Activated T-helper 1 cell treated with anti-CD3 and anti-CD28 coated beads, Interleukin-2, amount 50 U/mL, for 16 hours (primary cell): ENCODE data around the gene PRMT7.

ENCODE experiments used
- DNase-seq, 2 donors: peaks; one replicate each; pipeline ENCODE4 v3.0.0-alpha.2; 2020; ENCODE audit warnings: low read depth in 1 of 2, low spot score in 1 of 2

The PRMT7 gene

DNA sequence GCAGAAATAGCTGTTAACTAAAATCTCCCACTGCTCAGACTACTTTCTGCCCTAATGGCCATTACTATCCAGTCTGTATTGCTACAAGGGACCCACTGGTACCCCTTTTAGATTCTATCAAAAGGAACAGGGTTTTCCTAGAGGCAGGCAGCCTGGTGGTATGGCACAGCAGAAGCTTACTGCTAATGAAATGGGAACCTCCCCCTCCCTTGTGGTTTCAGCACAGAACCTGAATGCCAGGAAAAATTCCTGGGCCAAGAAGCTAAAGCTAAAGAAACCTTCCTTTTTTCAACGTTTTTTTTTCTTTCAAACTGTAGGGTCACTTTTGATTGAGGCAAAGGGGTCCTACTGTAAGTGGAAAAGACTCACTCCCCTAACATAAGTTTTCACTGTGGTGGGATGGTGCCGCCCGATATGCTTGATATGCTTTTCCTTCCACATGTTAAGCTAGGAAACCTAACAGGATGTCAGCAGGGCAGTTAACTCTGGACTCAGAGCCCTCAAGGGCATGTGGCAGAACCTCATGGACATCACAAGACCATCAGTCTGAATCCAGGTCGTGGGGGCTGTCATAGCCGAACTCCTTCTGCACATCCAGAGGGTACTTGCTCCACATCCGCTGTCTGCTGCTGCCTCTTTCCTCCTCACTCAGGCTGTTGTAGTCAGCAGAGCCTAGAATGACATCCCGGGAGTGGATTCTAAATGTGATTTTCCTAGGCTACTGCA, 9.9 kb upstream of the PRMT7 start:
- DNase-seq = no peak

DNA sequence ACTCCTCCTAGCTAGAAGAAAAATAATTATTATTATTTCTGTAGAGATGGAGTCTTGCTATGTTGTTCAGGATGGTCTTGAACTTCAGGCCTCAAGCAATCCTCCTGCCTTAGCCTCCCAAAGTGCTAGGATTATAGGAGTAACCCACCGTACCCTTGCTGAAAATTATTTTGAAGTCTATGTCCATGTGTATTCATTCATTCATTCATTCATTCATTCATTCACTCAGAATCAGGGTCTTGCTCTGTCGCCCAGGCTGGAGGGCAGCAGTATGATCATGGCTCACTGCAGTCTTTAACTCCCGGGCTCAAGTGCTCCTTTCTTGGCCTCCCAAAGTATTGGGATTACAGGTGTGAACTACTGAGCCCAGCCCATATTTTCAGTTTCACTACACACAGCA, 4.2 kb upstream of the PRMT7 start:
- DNase-seq = no peak

DNA sequence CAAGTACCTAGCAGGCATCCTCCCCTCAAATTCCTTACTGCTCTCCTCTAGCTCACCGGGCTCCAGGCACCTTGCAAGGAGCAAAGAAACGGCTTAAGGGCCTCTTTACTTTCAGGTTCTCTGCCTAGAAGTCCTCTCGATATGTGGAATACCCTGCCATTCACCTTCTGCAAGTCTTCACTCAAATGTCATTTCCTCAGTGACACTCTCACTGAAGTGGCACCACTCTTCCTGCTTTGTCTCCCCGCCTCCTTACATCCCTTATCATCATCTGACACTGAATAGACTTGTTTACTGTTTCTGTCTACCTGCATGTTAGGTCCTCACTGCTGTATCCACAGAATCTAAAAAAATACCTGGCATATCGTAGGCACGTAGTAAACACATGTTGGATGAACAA, 1.0 kb upstream of the PRMT7 start:
- DNase-seq = no peak

DNA sequence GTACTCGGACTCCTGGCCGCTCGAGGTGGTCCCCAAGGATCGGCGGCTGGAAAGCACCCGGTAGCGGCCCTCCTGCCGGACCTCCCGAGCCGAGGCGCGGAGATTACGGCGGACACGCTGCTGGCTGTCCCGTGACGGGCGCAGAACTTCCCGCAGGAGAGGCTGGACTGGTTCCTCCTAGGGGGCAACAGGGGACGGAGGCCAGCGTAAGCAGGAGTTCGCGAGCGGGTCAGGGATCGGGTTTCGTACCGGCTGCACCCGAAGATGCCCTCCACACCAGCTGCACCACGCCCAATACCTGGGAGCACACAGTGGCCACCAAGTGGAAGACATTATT, 414 bp upstream of the PRMT7 start:
- DNase-seq = no peak

DNA sequence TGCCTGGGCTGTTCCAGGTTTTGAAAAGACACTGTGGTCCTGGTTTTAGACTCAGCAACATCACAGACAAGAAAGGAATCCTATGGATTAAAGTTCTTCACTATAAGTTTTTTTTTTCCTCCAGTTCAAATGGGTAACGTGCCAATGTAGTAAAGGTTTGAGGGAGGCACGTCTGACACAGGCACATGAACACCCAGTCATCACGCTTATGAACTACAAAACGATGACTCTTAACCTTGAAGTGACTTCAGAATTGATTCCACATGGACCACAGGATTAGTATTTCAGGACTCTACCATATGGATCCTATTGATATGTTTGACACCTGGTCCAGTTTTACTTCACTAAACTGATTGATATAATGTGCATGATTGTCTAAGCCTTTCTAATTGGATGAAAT, 2.3 kb downstream of the PRMT7 start:
- no peak for DNase-seq

DNA sequence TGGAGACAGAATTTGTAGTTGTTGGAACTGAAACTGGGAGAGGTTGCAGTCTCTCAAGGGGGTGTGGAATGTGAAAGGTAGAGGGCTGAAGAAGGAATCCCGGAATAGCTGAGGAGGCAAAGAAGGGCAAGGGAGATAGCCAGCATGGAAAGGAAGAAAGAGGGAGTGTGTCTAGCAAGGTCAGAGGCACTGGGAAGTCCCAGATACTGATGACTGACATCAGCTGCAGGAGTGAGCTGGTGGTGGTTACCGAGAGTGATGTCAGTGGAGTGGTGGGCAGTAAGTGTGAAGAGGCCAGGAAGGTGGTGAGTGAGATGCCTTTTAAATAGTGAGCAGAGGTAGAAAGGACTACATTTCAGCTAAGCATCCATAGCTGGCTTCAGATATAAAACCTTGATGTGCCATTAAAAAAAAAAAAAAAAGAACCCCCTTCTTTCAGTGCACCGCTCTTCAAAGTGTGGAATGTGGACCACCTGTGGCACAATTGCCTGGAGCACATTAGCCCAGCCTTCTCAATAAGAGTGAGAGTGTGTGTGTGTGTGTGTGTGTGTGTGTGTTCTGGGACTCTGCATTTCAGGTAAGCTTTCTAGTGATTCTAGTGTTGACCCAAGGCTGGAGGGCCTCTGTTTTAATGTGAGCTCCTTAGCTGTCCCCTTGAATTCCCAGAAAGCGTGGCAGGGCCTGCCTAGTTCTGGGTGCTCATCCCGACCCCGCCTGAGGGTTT, 8.5 kb downstream of the PRMT7 start:
- peak in 1 of 2 donors; percentile 11 for DNase-seq

DNA sequence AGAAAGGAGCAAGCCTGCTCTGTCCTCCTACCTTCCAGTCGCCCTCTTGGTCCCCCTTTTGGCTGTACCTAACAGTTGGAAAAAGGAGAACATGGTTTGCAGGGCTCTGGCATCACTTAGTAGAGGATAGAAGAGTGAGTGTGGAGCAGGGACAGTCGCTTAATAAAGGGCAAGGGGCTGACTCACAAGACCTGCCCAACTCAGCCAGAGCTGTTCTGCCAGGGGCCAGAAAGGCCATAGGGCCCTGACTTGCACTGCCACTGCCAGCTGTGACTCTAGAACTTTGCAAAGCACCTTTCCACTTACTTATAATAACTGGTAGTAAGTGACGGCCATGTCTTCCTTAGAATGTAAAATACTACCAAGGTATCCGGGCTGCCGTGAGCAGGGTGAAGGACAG, 13.5 kb downstream of the PRMT7 start:
- DNase-seq = no peak

DNA sequence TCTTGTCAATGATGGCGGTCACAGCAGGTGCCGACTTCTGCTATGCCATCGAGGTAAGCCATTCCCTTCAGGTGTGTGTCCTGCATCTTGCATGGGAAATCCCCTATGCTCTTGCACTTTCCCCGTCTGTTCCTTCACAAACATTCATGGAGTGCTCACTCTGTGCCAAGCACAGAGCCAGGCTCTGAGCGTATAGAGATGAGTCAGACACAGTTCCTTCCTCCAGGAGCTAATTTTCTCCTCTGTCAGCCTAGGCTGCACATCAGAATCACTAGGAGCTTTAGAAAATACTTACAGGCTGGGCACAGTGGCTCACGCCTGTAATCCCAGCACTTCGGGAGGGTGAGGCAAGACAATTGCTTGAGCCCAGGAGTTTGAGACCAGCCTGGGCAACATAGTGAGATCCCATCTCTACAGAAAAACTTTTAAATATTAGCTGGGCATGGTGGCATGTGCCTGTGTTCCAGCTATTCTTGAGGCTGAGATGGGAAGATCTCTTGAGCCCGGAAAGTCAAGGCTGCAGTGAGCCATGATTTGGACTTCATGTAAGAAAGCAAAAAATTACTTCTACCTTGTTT, 14.1 kb downstream of the PRMT7 start:
- no peak for DNase-seq

DNA sequence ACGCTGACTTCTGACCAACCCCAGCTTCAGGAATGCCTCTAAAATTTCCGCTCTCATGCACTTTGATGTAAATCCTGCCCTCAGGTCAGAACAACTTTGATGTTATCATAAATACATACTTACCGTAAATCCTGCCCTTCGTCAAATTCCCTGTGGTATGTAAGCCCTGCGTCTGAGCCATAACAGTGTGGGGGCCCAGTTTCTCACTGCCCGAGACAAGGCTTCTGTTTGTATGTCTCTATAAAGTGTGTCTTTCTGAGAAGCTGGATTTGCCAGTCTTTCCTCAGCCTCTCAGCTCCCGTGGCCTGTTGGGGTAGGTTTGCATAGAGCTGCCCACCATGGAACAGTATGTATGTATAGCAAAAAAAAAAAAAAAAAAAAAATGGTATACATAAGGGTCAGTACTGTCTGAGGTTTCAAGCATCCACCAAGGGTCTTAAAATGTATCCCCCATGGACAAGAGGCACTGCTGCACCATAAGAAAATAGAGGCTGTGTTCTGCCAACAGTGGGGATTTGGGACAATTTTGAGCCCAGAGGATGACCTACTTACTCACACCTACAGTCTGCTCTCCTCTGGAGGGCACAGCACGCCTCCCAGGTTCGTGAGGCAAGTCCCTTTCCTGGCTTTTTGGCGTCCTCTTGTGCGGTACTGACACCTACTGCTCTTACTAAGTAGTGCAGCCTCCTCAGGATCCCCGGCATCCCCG, 17.5 kb downstream of the PRMT7 start:
- DNase-seq = peak; percentile 58 to 62

DNA sequence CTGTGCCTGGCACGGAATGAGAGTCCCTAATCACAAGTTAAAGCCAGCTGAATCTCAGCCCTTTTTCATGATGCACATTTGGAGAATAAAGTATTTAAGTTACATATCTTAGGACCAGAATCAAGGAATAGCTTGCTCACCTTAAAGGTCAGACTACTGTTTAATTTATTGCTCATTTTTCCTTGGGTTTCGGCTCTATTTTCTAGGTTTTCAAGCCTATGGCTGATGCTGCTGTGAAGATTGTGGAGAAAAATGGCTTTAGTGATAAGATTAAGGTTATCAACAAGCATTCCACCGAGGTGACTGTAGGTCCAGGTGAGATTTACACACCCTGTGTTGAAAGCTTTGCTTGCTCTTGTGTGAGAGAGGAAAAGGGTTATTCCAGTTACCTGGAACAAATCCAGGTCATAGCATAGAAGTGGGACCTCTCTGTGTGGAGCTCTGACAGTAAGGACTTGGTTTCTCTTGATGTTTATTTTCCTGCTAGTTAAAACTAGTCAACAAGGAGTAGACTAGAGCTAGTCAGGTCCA, 18.1 kb downstream of the PRMT7 start:
- no peak for DNase-seq

DNA sequence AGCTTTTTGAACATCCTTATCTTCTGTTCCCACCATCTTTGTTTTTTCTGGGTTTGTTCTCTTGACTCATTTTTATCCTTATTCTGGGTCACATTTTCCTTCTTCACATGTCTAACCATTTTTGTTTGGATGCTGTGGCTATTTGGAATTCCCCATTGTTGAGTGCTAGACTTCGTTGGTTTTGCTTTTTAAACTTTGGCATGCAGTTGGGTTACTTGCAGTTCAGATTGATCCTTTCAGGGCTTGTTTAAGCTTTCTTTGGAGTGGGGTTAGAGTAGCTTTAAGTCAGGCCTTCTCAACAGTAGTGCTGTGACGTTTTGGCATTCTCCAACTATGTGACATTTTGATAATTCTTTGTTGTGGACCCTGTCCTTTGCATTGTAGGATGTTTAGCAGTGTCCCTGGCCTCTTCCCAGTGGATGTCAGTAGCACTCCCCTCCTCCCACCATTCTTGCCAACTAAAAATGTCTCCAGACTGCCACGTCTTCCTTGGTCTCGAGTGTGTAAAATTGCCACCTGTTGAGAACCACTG, 21.1 kb downstream of the PRMT7 start:
- DNase-seq = no peak

DNA sequence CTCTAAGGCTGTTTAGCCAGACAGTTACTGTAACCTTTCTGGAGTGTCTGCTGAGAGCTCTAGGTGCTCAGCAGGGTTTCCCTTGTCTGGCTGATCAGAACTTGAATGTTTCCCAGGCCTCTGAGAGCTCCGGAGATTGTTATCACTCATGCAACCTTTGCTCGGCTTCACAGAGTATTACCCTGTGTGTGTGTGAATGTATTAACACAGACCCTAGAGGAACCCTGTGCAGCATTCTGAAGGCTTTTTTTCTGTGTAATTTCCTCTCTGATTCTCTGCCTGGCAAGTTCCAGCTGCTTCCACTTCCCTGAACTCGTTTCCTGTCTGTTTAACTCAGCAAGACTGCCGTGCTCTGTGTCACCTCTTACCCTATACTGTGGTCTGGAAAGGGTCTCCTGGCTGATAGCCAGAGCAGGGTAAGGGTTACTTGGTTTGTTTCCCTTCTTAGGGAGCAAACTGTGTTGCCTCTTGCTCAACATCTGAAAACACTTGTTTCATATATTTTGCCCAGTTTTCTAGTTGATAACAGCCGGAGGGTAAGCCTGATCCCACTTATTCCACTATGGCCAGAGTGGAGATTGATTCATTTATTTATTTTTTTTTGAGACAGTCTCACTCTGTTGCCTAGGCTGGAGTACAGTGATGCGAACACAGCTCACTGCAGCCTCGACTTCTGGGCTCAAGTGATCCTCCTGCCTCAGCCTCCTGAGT, 21.7 kb downstream of the PRMT7 start:
- DNase-seq = no peak

DNA sequence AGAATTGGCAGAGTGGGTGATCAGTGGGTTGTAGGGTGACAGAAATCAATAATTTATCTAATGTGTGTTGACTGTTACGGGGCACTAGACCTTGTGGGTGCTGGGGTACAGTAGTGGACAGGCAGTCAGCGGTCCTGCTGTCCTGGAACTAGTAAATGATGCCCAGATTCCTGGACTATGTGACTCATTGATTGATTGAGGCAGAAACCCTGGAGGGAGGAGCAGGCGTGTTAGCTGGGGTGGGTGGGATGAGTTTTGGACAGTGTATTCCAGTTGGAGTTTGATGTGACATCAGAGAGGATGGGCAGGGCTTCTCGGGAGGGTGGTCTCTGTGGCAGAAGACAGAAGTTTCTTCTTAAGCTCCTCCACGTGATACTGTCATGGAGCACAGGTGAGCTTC, 24.4 kb downstream of the PRMT7 start:
- DNase-seq = no peak

DNA sequence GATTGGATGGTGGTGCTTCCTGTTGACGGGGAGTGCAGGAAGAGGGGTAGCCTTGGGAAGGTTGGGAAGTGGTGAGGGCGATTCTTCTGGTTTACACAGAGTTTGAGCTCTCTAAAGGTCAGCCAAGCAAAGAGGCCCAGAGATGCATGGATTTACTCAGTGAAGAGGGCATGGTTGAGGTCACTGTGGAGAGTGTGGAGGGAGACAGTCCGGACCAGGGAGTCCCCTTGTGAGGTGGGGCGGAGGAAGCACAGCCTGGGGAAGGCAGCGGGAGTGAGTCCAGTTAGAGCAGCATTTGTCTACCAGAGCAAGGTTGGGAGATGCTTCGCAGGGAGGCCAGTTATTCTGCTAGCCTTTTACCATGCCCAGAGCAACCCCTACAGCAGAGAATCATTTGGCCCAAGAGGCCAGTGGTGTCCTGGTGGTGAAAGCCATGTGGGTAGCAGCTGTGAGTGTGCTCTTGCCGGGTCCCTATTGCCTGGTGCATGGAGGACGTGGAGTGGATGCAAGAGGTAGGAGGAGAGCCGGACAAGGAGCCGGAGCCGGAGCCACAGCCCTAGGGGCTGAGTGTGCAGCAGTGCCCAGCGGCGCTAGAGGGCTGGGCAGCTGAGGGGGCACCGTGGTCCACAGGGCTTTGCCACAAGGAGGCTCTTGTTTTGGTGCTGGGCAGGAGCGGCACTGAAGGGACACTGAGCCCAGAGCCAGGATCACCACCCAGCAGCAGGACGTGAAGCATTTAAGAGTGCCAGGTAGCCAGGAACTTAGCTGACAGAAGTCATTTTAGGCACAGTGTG, 27.7 kb downstream of the PRMT7 start:
- DNase-seq = no peak

DNA sequence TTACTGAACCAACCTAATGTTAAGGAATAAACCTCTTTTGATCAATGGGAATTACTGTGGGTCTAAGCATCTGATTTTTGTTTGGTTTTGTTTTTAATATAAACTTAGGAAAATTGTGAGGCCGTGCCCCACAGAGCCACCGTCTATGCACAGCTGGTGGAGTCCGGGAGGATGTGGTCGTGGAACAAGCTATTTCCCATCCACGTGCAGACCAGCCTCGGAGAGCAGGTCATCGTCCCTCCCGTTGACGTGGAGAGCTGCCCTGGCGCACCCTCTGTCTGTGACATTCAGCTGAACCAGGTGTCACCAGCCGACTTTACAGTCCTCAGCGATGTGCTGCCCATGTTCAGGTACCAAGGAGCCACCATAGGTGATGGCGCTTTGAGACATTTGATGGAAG, 28.4 kb downstream of the PRMT7 start:
- DNase-seq = no peak

DNA sequence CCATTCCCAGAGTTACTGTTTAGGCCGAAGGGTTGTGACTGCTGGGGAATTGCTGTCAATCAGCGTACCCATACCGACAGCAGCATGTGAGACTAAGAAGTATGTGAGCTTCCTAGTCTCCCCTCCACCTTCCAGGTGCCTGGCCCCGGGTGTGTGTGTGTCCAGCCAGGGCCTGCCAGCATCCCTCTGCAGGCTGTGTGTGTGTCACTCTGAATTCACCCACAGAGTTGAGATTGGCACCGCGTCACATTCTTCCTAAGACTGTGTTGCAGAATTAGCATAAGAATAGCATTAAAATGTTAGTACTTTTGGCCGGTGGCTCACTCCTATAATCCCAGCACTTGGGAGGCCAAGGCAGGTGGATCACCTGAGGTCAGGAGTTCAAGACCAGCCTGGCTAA, 31.8 kb downstream of the PRMT7 start:
- no peak for DNase-seq

DNA sequence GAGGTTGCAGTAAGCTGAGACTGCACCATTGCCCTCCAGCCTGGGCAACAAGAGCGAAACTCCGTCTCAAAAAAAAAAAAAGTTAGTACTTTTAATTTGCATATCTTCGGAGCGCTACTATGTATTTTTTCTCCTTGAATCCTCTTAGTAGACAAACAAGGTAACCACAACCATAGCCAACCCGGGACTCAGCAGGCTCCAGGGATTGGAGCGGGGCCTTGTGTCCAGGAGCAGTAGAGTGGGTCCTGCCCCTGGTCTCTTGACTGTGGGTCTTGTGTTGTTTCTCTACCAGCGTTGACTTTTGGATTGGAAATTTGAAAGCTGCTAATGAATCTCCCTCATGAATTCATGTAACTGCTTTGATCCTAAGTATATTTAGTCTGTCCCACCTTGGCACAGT, 32.3 kb downstream of the PRMT7 start:
- no peak for DNase-seq

DNA sequence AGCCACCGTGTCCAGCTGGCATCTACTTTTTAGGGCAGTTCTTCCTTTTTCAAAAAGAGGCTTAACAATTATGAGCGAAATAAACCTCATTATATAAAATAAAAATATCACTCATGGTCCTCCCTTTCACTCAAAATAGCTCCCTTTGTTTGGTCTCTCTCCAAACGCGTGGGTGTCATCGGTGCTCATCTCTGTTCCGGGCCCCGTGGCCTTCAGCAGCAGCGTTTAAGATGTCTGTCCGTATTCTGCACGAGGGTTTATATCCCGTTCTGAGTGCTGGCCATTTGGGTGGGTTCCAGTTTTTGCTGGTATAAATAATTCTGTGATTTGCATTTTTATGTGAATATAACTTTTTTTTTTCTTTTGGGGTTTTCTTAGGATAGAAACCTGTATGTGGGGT, 33.4 kb downstream of the PRMT7 start:
- no peak for DNase-seq

DNA sequence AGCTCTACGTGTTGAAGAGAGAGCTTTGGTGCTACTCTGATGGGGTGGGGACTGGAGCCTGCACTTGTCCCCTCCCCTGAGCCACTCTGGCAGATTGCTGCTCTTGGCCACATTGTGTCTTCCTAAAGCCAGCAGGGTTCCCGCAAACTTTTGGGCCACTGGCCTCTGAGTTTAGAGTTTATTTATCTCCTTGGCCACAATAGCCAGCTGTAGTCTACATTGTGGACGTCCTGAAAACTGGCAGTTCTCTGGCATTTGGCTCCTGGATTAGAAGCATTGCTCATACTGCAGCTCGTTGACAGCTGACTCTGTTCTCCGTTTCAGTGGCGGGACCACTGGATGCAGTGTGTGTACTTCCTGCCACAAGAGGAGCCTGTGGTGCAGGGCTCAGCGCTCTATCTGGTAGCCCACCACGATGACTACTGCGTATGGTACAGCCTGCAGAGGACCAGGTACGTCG, 34.6 kb downstream of the PRMT7 start:
- no peak for DNase-seq
